ENCODE data around the gene CDC14A.

DNA sequence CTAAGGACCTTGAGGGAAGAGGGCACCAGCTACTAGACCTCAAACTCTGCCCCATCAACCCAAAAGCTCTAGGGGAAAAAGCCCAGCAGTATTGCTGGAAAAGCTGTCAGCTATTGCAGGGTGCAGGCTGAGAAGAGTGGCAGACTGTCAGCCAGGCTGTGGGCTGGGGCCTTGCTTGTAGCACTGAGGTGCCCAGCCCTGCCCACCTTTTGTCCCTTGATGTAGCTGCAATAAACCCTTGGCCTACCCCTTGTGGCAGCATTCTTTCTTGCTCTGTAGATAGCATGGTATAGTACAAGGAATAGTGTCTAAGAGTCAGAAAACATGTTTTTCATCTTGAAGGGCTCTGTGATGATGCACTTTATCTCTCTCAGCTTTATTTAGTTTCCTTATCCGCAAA is 39.4 kb downstream of the CDC14A start:
- TF ChIP-seq POLR2AphosphoS5 (IDR thresholded peaks at IDR 0.05; ENCODE audit: low read depth, low read length): no peak
- TF ChIP-seq, protein P1, sequence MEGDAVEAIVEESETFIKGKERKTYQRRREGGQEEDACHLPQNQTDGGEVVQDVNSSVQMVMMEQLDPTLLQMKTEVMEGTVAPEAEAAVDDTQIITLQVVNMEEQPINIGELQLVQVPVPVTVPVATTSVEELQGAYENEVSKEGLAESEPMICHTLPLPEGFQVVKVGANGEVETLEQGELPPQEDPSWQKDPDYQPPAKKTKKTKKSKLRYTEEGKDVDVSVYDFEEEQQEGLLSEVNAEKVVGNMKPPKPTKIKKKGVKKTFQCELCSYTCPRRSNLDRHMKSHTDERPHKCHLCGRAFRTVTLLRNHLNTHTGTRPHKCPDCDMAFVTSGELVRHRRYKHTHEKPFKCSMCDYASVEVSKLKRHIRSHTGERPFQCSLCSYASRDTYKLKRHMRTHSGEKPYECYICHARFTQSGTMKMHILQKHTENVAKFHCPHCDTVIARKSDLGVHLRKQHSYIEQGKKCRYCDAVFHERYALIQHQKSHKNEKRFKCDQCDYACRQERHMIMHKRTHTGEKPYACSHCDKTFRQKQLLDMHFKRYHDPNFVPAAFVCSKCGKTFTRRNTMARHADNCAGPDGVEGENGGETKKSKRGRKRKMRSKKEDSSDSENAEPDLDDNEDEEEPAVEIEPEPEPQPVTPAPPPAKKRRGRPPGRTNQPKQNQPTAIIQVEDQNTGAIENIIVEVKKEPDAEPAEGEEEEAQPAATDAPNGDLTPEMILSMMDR (IDR thresholded peaks at IDR 0.05): no peak

Measured in SK-N-SH (cell line).